Spleen (tissue), 7 donors: Measurements from ENCODE around the gene TACR2.
A peak's percentile ranks its signal among the peaks of the same experiment; 100 is the strongest.

Source experiments
- CTCF ChIP-seq, 11 experiments: fragments of 200-600 bp in 7 of 11; fragments of 450-650 bp in 4 of 11; sonication (generic) in 4 of 11; IDR thresholded peaks in 8 of 11; conservative IDR thresholded peaks in 3 of 11; 1 replicate in 7 of 11; 2 replicates in 4 of 11; pipeline versions ENCODE4 v1.4.0 to v1.8.0; 2016 to 2021; ENCODE audit warnings: antibody characterized with exemption in 11 of 11, inconsistent platforms in 4 of 11, mild to moderate bottlenecking in 1 of 11
- POLR2A ChIP-seq, 3 donors: fragments of 450-650 bp; IDR thresholded peaks; one replicate each; pipeline ENCODE4 v1.5.1; 2017; ENCODE audit warnings: antibody characterized with exemption in 3 of 3, mild to moderate bottlenecking in 1 of 3
- POLR2AphosphoS5 ChIP-seq, 3 donors: sonication (generic); formaldehyde crosslinking; IDR thresholded peaks; one replicate each; pipeline ENCODE4 v1.5.1; 2017; ENCODE audit warnings: antibody characterized with exemption in 3 of 3
- donor health status: DM: no; HTN: no; CAD: no; lungs with moderate emphysema.
- donor health status: DM: no; HTN: no; CAD: no.
- donor health status: DM: no; HTN: no; CAD: no.

- no peak for TF ChIP-seq POLR2A (IDR thresholded peaks at IDR 0.05)
- TF ChIP-seq CTCF (IDR thresholded peaks at IDR 0.05 in 8 of 11, conservative IDR thresholded peaks at IDR 0.05 in 3 of 11), result no peak
- TF ChIP-seq POLR2AphosphoS5 (IDR thresholded peaks at IDR 0.05), result peak in 2 of 3 donors; percentile 8 to 44
Measured at GRCh38 chr10:69404786-69405185, 11.9 kb downstream of the TACR2 start.
